GM03348 (cell line): ENCODE measurements around the gene UPK1A.
A peak's percentile ranks its signal among the peaks of the same experiment; 100 is the strongest.
"Not testable (repeated sequence)": the region's sequence is repeated elsewhere in the genome, so short reads cannot be mapped to it uniquely, and the experiment has no call there.

ENCODE experiments used
- DNase-seq: peaks from one replicate; pipeline ENCODE4 v3.0.0; 2012; ENCODE audit warnings: low spot score

UPK1A gene

DNA sequence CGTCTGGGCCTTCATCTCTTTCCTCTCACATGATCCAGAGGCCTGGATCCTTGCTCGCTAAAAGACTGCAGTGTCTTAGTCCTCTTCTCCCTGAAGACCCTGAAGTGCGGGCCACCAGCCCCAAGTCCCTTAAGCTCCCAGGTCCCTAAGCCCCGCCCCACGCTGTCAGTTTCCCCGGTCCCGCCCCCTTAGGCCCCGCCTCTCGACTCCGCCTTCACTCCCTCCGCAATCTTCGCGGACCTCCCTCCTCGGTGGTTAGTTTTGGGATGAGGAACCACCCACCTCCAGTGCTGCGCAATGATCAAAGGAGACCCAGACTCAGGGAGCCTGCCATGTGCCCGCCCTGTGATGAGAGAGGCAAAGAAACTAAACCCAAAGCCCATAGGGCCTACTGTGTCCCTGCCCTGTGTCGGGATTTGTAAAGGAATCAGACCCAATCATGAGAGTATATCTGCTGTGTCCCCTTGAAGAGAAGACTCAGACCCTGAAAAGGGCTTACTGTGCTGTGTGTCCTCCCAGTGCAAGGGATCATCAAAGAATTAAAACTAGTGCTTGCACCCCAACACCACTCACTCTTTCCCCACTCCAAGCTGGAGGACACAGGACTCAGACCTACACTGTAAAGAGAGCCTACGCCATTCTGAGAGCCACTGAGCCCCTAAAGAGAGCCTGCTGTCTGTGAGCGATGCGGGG, 21.2 kb upstream of the UPK1A start:
- peak; percentile 84 for DNase-seq

DNA sequence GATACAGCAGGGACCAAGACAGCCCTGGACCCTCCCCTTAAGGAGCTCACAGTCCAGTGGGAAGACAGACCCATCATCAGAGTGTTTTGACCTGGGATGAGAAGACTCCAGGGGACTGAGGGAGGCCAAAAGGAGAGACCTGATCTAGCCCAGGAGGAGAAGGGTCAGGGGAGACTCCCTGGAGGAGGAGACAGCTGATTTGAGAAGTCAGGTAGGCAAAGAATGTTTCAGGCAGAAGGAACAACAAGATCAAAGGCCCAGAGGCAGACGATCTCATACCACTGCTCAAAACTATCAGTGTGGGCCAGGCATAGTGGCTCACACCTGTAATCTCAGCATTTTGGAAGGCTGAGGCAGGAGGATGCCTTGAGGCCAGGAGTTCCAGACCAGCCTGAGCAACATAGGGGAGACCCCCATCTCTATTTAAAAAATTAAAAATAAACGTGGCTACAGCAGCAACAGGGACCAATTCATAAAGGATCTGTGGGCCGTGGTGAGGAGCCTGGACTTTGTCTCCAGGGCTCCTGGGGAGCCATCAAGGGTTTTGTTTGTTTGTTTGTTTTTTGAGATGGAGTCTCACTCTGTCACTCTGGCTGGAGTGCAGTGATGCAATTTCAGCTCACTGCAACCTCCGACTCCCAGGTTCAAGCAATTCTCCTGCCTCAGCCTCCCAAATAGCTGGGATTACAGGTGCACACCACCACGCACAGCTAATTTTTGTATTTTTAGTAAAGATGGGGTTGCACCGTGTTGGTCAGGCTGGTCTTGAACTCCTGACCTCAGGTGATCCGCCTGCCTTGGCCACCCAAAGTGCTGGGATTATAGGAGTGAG, 20.4 kb upstream of the UPK1A start:
- no peak for DNase-seq

DNA sequence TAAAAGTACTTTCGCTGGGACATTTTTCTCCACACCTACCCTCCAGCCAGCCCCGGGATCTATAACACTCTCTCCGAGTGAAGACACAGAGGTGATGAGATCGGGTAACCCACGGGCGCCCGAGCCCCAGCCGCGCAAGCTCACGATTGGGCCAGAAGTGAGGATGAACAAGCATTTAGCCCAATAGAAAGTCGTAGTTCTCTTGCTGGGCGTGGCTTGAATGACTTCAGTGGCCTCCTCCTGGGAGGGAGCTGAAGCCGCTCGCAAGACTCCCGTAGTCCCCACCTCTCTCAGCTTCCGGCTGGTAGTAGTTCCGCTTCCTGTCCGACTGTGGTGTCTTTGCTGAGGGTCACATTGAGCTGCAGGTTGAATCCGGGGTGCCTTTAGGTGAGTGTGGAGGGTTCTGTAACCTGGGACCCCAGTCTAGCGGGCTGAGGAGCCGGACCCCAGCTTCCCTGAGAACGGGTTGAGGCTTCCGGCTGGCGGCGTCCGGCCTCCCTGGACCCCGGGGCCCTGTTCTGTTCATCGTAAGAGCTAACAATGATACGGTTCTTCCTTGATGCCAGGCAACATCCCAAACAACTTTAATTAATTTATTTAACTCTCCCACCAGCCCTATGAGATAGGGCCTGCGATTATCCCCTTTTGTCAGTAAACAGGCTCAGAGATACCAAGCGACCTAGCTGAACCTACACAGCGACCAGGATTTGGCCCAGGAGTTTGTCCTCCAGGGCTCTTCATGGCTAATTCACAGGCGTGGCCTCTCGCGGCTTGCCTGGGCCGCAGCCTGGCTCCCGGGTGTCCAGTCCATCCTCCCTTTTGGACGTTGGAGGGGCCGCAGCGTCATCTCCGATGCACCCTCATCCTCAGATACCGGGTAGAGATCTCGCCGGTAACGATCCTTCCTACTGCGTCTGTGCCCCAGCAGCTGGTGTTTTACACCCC, 18.0 kb upstream of the UPK1A start, which contains the start of gene COX6B1:
COX6B1 (plus strand) TSS at position 307 of the 945 bp plus-strand sequence. CDS start 2,921 bp downstream, outside the sequence.
- peak; percentile 98 for DNase-seq

DNA sequence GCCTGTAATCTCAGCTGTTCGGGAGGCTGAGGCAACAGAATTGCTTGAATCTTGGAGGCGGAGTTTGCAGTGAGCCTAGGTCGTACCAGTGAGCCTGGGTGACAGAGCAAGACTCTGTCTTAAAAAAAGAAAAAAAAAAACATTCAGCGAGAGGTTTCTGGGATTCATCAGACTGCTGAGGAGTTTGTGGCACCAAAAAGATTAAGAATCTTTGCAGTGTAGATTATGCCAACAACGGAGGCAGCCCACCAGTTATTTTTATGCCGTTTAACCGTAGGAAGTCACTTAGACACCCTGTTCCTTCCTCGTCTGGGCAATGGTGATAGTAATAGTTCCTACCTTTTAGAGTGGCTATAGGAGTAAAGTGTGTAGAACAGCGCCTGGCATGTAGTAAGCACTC, 15.7 kb upstream of the UPK1A start:
- DNase-seq = no peak

DNA sequence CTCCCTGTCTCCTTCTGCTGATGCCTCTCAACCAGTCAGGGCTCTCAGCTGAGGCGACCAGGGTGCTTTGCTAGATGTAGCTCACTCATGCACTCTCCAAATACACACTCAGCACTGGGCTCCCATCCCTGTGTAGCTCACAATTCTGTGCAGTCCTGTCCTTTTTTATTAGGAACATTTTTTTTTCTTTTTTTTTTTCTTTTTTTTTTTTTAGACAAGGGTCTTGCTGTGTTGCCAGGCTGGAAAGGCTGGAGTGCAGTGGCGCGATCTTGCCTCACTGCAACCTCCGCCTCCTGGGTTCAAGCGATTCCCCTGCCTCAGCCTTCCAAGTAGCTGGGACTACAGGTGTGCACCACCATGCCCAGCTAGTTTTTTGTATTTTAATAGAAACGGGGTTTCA, 11.5 kb upstream of the UPK1A start:
- not testable (repeated sequence) for DNase-seq

DNA sequence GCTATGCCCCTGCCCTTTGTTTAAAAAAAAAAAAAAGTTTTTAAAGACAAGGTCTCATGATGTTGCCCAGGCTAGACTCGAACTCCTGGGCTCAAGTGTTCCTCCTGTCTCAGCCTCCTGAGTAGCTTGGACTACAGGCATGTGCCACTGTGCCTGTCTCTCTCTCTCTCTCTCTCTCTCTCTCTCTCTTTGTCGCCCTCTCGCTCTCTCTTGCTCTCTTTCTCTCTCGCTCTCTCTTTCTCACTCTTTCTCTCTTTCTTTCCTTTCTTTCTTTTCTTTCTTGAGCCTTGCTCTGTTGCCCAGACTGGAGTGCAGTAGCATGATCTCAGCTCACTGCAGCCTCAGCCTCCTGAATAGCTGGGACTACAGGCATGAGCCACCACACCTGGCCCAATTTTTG, 10.7 kb upstream of the UPK1A start:
- no peak for DNase-seq

DNA sequence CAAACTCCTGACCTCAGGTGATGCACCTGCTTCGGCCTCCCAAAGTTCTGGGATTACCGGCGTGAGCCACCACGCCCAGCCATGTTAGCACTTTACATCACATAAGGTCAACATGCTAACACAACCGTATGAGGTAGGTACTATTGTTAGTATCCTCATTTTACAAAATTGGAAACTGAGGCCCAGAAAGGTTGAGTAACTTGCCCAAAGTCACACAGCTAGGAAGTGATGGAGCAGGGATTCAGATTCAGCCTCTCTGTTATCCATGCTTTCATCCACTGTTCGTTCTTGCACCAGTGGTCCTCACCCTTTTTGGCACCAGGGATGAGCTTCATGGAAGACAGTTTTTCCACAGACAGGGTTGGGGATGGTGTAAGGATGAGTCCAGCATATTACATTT, 9.6 kb upstream of the UPK1A start:
- no peak for DNase-seq

DNA sequence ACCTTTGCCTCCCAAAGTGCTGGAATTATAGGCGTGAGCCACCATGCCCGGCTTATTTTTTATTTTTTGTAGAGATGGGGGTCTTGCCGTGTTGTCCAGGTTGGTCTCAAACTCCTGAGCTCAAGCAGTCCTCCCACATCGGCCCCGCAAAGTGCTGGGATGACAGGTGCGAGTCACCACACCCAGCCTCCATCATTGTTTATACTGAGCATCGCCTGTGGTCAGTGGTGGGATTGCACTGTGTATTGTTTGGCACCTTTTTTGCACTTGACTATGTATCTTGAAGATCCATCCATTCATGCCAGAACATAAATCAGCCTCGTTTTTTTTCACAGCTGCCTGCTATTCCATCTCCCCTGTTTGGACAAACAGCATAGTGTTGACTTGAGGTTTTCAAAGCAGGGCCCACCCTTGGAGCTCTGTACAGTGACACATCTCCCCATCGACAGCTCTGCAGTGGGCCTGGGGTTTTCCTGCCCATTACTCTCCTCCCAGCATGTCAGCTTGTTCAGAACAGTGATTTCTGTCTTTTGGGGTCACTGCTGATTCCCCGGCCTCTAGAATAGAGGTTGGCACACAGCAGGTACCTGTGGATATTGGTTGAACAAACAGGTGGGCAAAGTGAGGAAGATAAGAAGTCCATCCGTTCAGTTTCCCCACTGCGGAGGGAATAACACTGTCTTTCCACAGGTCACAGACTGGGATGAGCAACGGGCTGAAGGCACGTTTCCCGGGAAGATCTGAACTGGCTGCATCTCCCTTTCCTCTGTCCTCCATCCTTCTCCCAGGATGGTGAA, 8.2 kb upstream of the UPK1A start:
- no peak for DNase-seq

DNA sequence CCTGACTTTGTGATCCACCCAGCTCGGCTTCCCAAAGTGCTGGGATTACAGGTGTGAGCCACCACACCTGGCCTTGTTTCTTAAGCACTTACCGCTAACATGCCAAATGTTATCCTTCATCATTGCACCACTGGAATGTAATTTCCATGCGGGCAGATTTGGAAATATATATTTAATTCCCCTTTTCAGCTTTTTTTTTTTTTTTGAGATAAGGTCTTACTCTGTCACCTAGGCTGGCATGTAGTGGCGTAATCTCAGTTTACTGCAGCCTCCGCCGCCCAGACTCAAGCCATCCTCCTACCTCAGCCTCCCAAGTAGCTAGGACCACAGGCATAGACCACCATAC, 4.3 kb upstream of the UPK1A start:
- DNase-seq = no peak

DNA sequence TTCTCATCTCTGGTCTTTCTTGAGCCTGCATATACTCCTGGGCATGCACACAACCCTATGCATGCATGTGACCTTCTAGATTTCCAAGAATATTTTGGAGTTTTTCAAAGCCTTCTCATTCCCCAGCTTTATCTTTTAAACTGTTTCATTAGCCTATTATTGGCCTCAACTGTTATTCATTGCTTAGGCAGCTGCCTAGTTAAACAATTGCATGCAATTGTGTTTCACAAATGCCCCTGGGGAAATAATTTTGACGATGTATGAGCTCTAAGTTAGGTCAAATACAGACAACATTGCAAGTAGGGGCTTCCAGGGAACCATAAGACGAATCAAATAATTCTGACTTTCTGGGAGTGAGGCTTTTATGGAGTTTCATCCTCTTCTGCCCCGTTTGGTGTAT, 2.3 kb upstream of the UPK1A start:
- no peak for DNase-seq

DNA sequence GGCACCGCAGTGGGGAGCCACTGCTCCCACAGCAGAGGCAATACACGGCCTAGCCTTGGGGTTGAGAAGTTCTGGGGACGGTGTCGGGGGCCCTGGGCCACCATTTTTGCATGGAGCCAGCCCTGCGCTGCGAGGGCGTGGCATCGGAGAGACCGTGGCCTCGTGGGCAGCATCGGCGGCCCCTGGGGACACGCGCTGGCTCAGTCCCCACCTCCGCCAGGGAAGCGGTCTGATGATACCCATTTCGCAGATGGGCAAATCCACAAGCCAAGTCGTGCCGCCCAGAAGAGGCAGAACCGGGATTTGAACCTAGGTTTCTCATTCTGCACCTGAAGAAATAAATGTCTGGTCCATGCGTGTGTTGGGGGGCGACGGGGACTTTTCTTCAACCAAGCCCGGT, 1.2 kb upstream of the UPK1A start:
- no peak for DNase-seq

DNA sequence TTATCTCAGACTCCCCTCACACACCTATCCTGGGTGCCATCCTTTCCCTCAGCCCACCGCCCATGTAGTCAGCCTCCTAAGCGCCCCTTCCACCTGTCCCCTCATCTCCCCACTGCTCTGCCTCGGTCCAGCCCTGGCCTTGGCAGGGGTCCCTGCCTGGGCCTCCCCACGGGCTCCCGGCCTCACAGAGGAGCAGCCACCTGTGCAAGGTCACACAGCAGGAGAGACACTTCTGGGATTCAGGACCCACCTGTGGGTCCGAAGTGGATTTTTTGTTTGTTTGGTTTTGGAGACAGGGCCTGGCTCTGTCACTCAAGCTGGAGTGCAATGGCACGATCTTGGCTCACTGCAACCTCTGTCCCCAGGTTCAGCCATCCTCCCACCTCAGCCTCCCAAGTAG, 713 bp upstream of the UPK1A start:
- DNase-seq = no peak

DNA sequence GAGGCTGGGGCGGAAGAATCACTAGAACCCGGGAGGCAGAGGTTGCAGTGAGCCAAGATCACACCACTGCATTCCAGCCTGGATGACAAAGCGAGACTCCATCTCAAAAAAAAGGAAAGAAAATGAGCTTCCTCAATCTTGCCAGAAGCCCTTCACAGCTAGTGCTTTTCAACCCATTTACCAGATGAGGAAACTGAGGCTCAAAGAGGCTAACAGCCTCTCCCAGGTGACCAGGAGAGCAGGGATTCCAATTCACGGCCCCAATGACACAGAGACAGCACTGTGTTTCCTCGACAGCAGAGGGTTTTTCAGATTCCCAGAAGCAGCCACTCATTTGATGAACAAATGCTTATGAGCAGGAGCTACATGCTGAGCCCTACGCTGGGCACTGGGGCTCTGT, 3.2 kb downstream of the UPK1A start:
- DNase-seq = no peak

DNA sequence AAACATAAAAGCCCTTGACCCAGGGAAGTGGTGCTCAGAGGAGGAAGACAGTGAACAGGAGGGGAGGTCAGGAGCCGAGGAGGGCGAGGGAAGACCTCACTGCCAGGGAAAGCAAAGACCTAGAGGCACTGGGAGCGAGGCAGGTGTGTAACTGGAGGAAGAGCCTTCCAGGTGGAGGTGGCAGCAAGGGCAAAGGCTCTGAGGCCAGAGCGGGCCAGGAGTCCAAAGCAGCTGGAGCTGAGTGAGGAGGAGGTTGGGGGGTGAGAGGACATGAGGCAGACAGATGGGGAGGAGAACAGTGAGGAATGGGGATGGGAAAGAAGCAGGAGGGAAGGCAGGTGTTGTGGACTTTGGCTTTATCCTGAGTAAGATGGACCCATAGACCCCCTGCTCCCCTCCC, 3.7 kb downstream of the UPK1A start:
- no peak for DNase-seq

DNA sequence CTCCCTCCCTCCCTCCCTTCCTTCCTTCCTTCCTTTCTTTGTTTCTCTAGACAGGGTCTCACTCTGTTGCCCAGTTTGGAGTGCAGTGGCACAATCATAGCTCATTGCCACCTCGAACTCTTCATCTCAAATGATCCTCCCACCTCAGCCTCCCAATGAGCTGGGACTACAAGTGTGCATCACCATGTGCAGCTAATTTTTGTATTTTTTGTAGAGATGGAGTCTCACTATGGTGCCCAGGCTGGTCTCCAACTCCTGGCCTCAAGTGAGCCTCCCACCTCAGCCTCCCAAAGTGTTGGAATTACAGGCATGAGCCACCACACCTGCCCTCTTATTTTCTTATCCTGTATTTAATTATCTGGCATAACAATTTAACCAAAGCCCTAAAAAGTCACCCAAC, 4.4 kb downstream of the UPK1A start:
- DNase-seq = no peak

DNA sequence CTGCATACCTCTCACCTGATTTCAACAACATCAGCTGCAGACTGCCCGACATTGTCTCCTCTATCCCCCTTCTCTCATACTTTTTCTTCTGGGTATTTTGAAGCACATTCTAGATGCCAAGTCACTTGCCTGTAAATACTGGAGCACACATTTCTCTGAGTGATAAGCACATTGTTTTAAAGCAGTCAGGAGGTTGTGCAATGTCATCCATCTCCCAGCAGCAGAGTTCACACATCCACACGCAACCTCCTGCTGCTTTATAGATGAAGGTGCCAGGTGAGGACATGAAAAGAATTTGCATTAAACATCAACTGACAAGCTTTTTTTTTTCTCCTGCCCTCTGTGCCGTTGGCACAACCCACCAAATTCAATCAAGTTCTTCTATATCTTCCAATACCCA, 5.5 kb downstream of the UPK1A start:
- peak; percentile 29 for DNase-seq

DNA sequence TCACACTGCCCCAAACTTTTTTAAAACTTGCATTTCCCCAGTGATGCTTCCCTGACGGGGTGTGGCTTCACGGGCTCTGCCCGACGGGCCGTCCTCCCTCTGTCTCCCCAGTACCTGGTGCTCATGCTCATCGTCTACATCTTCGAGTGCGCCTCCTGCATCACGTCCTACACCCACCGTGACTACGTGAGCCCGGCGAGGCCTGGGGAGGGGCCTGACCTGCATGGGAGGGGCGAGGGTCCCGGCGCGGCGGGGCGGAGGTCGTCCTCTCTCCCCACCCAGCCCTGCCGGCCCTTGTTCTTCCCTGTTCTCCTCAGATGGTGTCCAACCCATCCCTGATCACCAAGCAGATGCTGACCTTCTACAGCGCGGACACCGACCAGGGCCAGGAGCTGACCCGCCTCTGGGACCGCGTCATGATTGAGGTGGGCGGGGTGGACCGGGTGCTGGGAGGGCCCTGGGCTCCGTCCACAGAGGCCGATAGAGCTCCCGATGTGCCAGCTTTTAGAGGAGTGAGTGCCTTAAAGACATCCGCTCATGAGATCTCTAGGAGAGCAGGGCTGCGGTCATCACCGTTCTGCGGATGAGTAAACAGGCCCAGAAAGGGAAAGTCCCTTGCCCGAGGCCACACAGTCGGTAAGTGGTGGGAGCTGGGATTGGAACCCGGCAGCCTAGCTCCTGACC, 6.9 kb downstream of the UPK1A start:
- peak; percentile 88 for DNase-seq

DNA sequence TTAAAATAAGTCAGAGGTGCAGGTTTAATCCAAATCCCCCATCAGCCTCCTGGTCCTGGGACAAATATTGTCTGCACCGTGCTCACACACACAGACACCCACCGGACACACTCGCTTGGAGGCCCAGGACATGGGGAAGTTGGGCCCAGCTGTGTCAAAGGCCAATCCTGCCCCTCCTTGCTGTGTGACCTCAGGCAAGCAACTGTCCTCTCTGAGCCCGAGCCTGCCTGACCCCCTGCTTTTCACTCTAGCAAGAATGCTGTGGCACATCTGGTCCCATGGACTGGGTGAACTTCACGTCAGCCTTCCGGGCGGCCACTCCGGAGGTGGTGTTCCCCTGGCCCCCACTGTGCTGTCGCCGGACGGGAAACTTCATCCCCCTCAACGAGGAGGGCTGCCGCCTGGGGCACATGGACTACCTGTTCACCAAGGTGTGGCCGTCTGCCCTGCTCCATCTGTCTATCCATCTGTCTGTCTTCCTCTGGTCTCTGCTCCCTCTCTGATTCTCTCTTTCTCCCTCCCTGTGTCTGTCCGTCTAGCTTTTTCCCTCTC, 9.3 kb downstream of the UPK1A start:
- no peak for DNase-seq

DNA sequence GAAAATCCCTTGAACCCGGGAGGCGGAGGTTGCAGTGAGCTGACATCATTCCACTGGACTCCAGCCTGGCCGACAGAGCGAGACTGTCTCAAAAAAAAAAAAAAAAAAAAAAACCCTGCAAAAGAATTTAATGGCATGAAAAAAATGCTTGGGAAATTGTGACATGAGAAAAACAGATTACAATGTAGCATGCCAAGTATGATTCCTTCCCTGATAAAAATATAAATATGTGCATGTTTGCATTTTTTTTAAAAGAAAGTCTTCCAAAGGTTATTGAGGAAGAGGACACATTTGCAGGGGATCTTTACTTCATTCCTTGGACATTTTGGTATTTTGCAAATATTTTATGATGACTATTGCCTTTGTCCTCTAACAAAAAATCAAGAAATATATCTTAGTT, 23.5 kb downstream of the UPK1A start:
- DNase-seq = peak; percentile 41

DNA sequence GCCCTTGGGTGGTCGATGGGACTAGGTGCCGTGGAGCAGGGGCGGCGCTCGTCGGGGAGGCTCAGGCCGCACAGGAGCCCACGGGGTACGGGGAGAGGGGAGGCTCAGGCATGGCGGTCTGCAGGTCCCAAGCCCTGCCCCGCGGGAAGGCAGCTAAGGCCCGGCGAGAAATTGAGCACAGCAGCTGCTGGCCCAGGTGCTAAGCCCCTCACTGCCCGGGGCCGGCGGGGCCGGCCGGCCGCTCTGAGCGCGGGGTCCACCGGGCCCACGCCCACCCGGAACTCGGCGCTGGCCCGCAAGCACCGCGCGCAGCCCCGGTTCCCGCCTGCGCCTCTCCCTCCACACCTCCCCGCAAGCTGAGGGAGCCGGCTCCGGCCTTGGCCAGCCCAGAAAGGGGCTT, 24.8 kb downstream of the UPK1A start:
- not testable (repeated sequence) for DNase-seq

DNA sequence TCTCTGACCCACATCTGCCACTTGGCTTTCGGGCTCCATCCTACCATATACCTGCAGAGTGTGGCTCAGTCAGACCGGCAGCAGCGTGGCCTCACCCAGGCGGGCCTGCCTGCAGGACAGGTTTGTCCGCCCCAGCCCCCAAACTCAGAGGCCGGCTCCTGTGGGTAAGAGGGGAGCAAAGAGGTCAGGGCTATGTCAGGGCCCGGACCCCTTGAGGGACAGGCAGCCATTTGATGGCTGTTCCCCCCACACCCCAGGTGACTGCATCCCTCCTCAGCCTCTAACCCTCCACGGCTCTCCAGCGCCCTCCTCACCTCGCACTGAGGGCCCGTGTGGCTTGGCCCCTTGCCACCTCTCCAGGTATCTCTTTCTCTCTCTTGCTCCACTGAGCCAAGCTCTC, 25.7 kb downstream of the UPK1A start:
- DNase-seq = no peak
